ENCODE results near the gene DOCK9. TPM values are rescaled to one million over a fixed set of nuclear protein-coding genes. Genes with fewer than 3 reads are reported as not detected.

The DOCK9 gene
- polyA plus RNA-seq, 1 donor (not counting 4 experiments of a cell fraction or from before 2014, with no cell fraction given): 110 TPM

DNA sequence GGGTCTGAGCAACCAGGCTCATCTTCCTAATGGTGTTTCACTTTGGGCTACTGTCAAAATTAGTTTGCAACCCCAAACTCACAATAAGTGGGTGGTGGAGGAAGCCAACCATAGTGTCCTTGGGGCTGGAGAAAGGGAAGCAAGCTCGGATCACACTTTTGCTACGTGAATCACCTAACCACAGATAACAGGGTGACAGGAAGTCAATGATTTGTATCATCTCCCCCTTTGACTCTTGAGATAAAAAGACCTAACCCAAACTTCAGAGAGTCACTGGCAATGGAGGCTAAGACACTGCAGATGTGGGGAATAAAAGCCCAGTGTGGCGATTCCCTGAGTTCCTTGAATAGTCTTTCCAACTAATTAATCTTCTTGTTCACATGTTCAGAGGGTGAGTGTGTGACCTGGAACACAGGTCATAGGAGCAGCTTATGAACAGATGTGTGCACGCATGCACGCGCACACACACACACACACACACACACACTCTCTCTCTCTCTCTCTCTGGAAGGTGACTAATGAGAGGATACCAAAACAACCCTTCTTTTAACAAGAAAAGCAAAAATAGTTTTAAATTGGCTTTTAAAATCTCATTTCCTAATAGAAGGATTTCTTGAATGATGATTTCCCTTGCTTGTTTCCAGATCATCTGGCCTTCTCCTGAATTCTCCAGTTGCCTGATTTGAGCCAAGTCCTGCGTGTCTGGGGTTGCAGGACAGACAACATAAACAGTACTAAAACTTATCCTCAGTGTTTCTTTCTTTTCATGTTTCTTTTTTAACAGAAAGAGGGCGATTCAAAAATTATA is 21.2 kb upstream of the DOCK9 start:
- peak; percentile 67 for FAIRE-seq
- Histone ChIP-seq H3K27ac (ENCODE audit: control insufficient read depth, insufficient read depth, low read length) (peak overlapping the region; percentile 80), H3K9me1 (ENCODE audit: control insufficient read depth, extremely low read depth, insufficient read depth, low read length) (no peaks in the 10 kb centered on the region), H2AFZ (ENCODE audit: control insufficient read depth, low read length) (no peak overlapping the region), H3K4me2 (ENCODE audit: control insufficient read depth, extremely low read depth, insufficient read depth, low read depth, low read length) (peak overlapping the region; percentile 34), H3K27me3 (ENCODE audit: control insufficient read depth, extremely low read depth, insufficient read depth, low read length) (no peaks in the 10 kb centered on the region), H3K9ac (ENCODE audit: control insufficient read depth, extremely low read depth, insufficient read depth, low read length) (peak overlapping the region; percentile 13), H3K9me3 (ENCODE audit: control insufficient read depth, low read depth, low read length) (no peaks in the 10 kb centered on the region), H3K4me3 (ENCODE audit: control insufficient read depth in 2 of 3, extremely low read depth in 1 of 3, insufficient read depth in 2 of 3, low read depth in 1 of 3, low read length in 3 of 3) (peak overlapping the region in 1 of 3 experiments; percentile 5), H3K79me2 (ENCODE audit: control insufficient read depth, insufficient read depth, low read length) (peaks cover 15% of the 10 kb centered on the region), H3K36me3 (ENCODE audit: control insufficient read depth in 2 of 2, extremely low read depth in 1 of 2, insufficient read depth in 2 of 2, low read length in 2 of 2) (peaks cover 0 to 3% of the 10 kb centered on the region in 2 experiments), H3K4me1 (ENCODE audit: control insufficient read depth, extremely low read depth, insufficient read depth, low read length) (peaks cover 35% of the 10 kb centered on the region), H4K20me1 (ENCODE audit: control insufficient read depth, extremely low read depth, insufficient read depth, low read length) (no peaks in the 10 kb centered on the region)
- dilution Hi-C loops (cut with MboI; ENCODE audit: extremely low pct_ligation_motif_present, low sequenced_read_pairs): no loop called here
- TF ChIP-seq EZH2 (IDR thresholded peaks at IDR 0.05; ENCODE audit: low read length): no peak
- TF ChIP-seq, protein P1, sequence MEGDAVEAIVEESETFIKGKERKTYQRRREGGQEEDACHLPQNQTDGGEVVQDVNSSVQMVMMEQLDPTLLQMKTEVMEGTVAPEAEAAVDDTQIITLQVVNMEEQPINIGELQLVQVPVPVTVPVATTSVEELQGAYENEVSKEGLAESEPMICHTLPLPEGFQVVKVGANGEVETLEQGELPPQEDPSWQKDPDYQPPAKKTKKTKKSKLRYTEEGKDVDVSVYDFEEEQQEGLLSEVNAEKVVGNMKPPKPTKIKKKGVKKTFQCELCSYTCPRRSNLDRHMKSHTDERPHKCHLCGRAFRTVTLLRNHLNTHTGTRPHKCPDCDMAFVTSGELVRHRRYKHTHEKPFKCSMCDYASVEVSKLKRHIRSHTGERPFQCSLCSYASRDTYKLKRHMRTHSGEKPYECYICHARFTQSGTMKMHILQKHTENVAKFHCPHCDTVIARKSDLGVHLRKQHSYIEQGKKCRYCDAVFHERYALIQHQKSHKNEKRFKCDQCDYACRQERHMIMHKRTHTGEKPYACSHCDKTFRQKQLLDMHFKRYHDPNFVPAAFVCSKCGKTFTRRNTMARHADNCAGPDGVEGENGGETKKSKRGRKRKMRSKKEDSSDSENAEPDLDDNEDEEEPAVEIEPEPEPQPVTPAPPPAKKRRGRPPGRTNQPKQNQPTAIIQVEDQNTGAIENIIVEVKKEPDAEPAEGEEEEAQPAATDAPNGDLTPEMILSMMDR (optimal IDR thresholded peaks at IDR 0.05 in 1 of 3, IDR thresholded peaks at IDR 0.05 in 1 of 3, conservative IDR thresholded peaks at IDR 0.05 in 1 of 3; ENCODE audit: extremely low read depth in 1 of 3, insufficient read depth in 2 of 3, low read length in 3 of 3): no peak
- DNase-seq (ENCODE audit: low read depth, low spot score): no peak

DNA sequence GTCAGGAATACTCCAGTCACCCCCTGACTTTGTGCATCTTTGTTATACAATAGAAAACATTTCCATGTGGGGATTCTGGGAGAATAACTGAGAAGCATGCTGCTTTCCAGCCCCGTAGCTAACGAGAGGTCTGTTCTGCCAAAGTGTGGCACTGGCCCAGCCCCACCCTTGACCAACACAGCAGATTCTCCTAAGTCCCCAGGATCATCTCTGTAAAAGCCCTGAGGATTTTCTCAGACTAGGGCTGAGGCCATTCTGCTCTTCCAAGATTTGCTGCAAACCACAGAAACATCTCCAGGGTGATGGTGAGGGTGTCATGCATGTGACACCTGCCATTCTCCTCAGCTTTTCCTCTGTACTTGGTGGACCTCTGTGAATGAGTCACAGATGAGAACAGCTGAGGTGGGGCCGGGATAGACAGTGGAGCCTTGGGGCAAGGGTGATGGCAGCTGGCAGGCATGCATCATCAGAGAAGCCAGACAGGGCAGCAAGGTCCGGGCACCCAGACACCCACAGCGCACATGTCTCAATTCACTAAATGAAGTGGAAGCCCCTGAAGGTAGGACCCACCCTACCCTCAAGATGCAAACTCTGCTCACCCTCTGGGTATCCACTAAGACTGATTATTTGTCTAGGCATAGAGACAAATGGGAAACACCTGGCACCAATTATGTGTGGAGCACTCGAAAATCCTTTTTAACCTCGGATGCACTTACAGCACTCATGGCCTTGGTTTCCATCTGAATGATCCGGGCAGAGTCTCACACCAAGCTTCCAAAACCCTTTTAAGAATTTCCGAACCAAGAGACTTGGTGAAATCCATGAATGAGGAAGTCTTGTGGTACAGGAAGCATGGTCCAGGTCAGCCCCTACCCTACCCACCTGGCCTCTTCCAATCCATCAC is 20.1 kb upstream of the DOCK9 start:
- Histone ChIP-seq H3K36me3 (ENCODE audit: control insufficient read depth in 2 of 2, extremely low read depth in 1 of 2, insufficient read depth in 2 of 2, low read length in 2 of 2) (peaks cover 0 to 3% of the 10 kb centered on the region in 2 experiments), H3K9me3 (ENCODE audit: control insufficient read depth, low read depth, low read length) (no peaks in the 10 kb centered on the region), H3K9me1 (ENCODE audit: control insufficient read depth, extremely low read depth, insufficient read depth, low read length) (no peaks in the 10 kb centered on the region), H3K4me3 (ENCODE audit: control insufficient read depth in 2 of 3, extremely low read depth in 1 of 3, insufficient read depth in 2 of 3, low read depth in 1 of 3, low read length in 3 of 3) (no peak overlapping the region), H2AFZ (ENCODE audit: control insufficient read depth, low read length) (no peak overlapping the region), H3K9ac (ENCODE audit: control insufficient read depth, extremely low read depth, insufficient read depth, low read length) (peak overlapping the region; percentile 16), H3K4me2 (ENCODE audit: control insufficient read depth, extremely low read depth, insufficient read depth, low read depth, low read length) (peak overlapping the region; percentile 34), H3K27me3 (ENCODE audit: control insufficient read depth, extremely low read depth, insufficient read depth, low read length) (no peaks in the 10 kb centered on the region), H3K4me1 (ENCODE audit: control insufficient read depth, extremely low read depth, insufficient read depth, low read length) (peaks cover 34% of the 10 kb centered on the region), H3K27ac (ENCODE audit: control insufficient read depth, insufficient read depth, low read length) (peak overlapping the region; percentile 80), H4K20me1 (ENCODE audit: control insufficient read depth, extremely low read depth, insufficient read depth, low read length) (no peaks in the 10 kb centered on the region), H3K79me2 (ENCODE audit: control insufficient read depth, insufficient read depth, low read length) (peaks cover 9% of the 10 kb centered on the region)
- dilution Hi-C loops (cut with MboI; ENCODE audit: extremely low pct_ligation_motif_present, low sequenced_read_pairs): no loop called here
- FAIRE-seq (peak; percentile 96), DNase-seq (ENCODE audit: low read depth, low spot score) (peak; percentile 76)
- TF ChIP-seq EZH2 (IDR thresholded peaks at IDR 0.05; ENCODE audit: low read length): no peak
- TF ChIP-seq, protein P1 (optimal IDR thresholded peaks at IDR 0.05 in 1 of 3, IDR thresholded peaks at IDR 0.05 in 1 of 3, conservative IDR thresholded peaks at IDR 0.05 in 1 of 3; ENCODE audit: extremely low read depth in 1 of 3, insufficient read depth in 2 of 3, low read length in 3 of 3): no peak

Measured in keratinocyte (primary cell).